IMR-90 (cell line): ENCODE data around the gene FAM117B. TPM values are rescaled to one million over a fixed set of nuclear protein-coding genes. Genes with fewer than 3 reads are reported as not detected.

Source experiments
- ATAC-seq: fragments of 200-7000 bp; cut with Tn5 transposase; 2 replicates; pipeline ENCODE4 v1.9.1; 2020; ENCODE audit warnings: low read depth, mild to moderate bottlenecking, moderate library complexity
- BruUV-seq: library from RNA; stranded (reverse); fragments of 400-500 nt; replicated peaks from 2 replicates; lab custom pipeline; 2021; lab: Mats Ljungman, UMichigan
- CTCF ChIA-PET: fragments of 300-600 bp; formaldehyde crosslinking; extraction: SDS; loops from one replicate; lab custom pipeline; 2021; ENCODE audit warnings: antibody characterized with exemption; lab: Yijun Ruan, JAX
- POLR2A ChIA-PET: fragments of 300-600 bp; sonication (Branson Sonifier 250); formaldehyde crosslinking; loops from one replicate; lab custom pipeline; 2022; ENCODE audit warnings: antibody characterized with exemption; ENCODE audit not compliant: unreplicated experiment; lab: Charles Lee
- DNase-seq: peaks from one replicate; pipeline ENCODE4 v3.0.0; 2013
- H2AFZ ChIP-seq: replicated peaks from 2 replicates; pipeline ENCODE3; 2013; ENCODE audit warnings: low read length, mild to moderate bottlenecking; ENCODE audit not compliant: poor library complexity
- H2AK5ac ChIP-seq: 2 replicates; pipeline ENCODE4 v1.6.1; 2013; ENCODE audit warnings: low read depth, low read length, inconsistent platforms
- H2AK9ac ChIP-seq: replicated peaks from 2 replicates; pipeline ENCODE3; 2013; ENCODE audit warnings: mild to moderate bottlenecking, low read depth, low read length, moderate library complexity; ENCODE audit not compliant: poor library complexity
- H2BK120ac ChIP-seq: 2 replicates; pipeline ENCODE4 v1.6.1; 2013; ENCODE audit warnings: low read depth, low read length, inconsistent platforms
- H2BK15ac ChIP-seq: 3 replicates; pipeline ENCODE4 v1.6.1; 2013; ENCODE audit warnings: low read depth, low read length, inconsistent platforms
- H2BK20ac ChIP-seq: 2 replicates; pipeline ENCODE4 v1.6.1; 2013; ENCODE audit warnings: low read depth, mild to moderate bottlenecking, inconsistent platforms, low read length, moderate library complexity
- H2BK5ac ChIP-seq: 2 replicates; pipeline ENCODE4 v1.6.1; 2013; ENCODE audit warnings: mild to moderate bottlenecking, low read depth, low read length, inconsistent platforms; ENCODE audit not compliant: poor library complexity, severe bottlenecking
- H3K14ac ChIP-seq: replicated peaks from 2 replicates; pipeline ENCODE4 v1.6.1; 2013; ENCODE audit warnings: low read depth, low read length, inconsistent platforms
- H3K18ac ChIP-seq: 2 replicates; pipeline ENCODE4 v1.6.1; 2013; ENCODE audit warnings: low read depth, low read length, control low read depth
- H3K23ac ChIP-seq: 2 replicates; pipeline ENCODE4 v1.6.1; 2013; ENCODE audit warnings: low read depth, low read length, inconsistent platforms
- H3K27ac ChIP-seq: 2 replicates; pipeline ENCODE4 v1.5.1; 2013; ENCODE audit warnings: mild to moderate bottlenecking, control low read depth, low read length; ENCODE audit not compliant: insufficient read depth
- H3K27me3 ChIP-seq: 2 replicates; pipeline ENCODE4 v1.6.1; 2013; ENCODE audit warnings: low read length; ENCODE audit not compliant: control insufficient read depth, insufficient read depth
- H3K36me3 ChIP-seq: 2 replicates; pipeline ENCODE4 v1.6.1; 2013; ENCODE audit warnings: low read length, mixed read lengths; ENCODE audit not compliant: control insufficient read depth, insufficient read depth
- H3K4ac ChIP-seq: 2 replicates; pipeline ENCODE4 v1.6.1; 2013; ENCODE audit warnings: low read depth, low read length, inconsistent platforms
- H3K4me1 ChIP-seq: 2 replicates; pipeline ENCODE4 v1.6.1; 2013; ENCODE audit warnings: low read length, mixed read lengths; ENCODE audit not compliant: control insufficient read depth, insufficient read depth
- H3K4me2 ChIP-seq: 2 replicates; pipeline ENCODE4 v1.6.1; 2013; ENCODE audit warnings: low read depth, mild to moderate bottlenecking, control low read depth, low read length, moderate library complexity
- H3K4me3 ChIP-seq: 2 replicates; pipeline ENCODE4 v1.5.1; 2013; ENCODE audit warnings: low read depth, mild to moderate bottlenecking, control low read depth, low read length, moderate library complexity; ENCODE audit not compliant: insufficient read depth
- H3K56ac ChIP-seq: 2 replicates; pipeline ENCODE4 v1.6.1; 2013; ENCODE audit warnings: low read length, inconsistent platforms; ENCODE audit not compliant: insufficient read depth; ENCODE audit errors: extremely low read depth
- H3K79me1 ChIP-seq, 2 experiments: 2 replicates each; pipeline ENCODE4 v1.6.1; 2013; ENCODE audit warnings: low read length in 2 of 2, inconsistent platforms in 1 of 2, low read depth in 1 of 2
- H3K9ac ChIP-seq: 2 replicates; pipeline ENCODE4 v1.6.1; 2013; ENCODE audit warnings: low read depth, low read length, control low read depth
- H3K9me1 ChIP-seq: 2 replicates; pipeline ENCODE4 v1.6.1; 2013; ENCODE audit warnings: low read length, inconsistent platforms; ENCODE audit not compliant: insufficient read depth
- H3K9me3 ChIP-seq: 2 replicates; pipeline ENCODE4 v1.6.1; 2013; ENCODE audit warnings: low read length; ENCODE audit not compliant: control insufficient read depth, insufficient read depth
- H4K20me1 ChIP-seq: 2 replicates; pipeline ENCODE4 v1.6.1; 2013; ENCODE audit warnings: low read length, inconsistent platforms; ENCODE audit not compliant: insufficient read depth
- H4K5ac ChIP-seq: 2 replicates; pipeline ENCODE4 v1.6.1; 2013; ENCODE audit warnings: mild to moderate bottlenecking, low read depth, low read length, control low read depth
- H4K8ac ChIP-seq, 2 experiments: 2 replicates each; pipeline ENCODE4 v1.6.1; 2013; ENCODE audit warnings: low read depth in 2 of 2, low read length in 2 of 2, control low read depth in 1 of 2, inconsistent platforms in 1 of 2
- H4K91ac ChIP-seq: 2 replicates; pipeline ENCODE4 v1.6.1; 2013; ENCODE audit warnings: low read depth, low read length, inconsistent platforms; ENCODE audit not compliant: insufficient read depth
- BHLHE40 ChIP-seq: fragments of 150-350 bp; IDR thresholded peaks from 2 replicates; pipeline ENCODE4 v1.6.1; 2016; ENCODE audit warnings: mild to moderate bottlenecking, low read depth, low read length
- CTCF ChIP-seq: conservative IDR thresholded peaks from 2 replicates; pipeline ENCODE4 v1.5.1; 2012; ENCODE audit warnings: mild to moderate bottlenecking, low read depth, low read length, improper control_type of control experiment
- FOS ChIP-seq: fragments of 150-350 bp; IDR thresholded peaks from 2 replicates; pipeline ENCODE4 v1.6.1; 2016; ENCODE audit warnings: low read depth, low read length
- MAFK ChIP-seq: IDR thresholded peaks from 2 replicates; pipeline ENCODE4 v1.6.1; 2012; ENCODE audit warnings: low read depth, low read length, improper control_type of control experiment
- MAZ ChIP-seq: IDR thresholded peaks from 2 replicates; pipeline ENCODE4 v1.6.1; 2012; ENCODE audit warnings: low read depth, mild to moderate bottlenecking, low read length, improper control_type of control experiment, moderate library complexity, borderline replicate concordance
- MXI1 ChIP-seq: IDR thresholded peaks from 2 replicates; pipeline ENCODE4 v1.6.1; 2012; ENCODE audit warnings: low read depth, mild to moderate bottlenecking, low read length, moderate library complexity, borderline replicate concordance
- NFE2L2 ChIP-seq: fragments of 150-350 bp; IDR thresholded peaks from 2 replicates; pipeline ENCODE4 v1.6.1; 2016; ENCODE audit warnings: low read depth, mild to moderate bottlenecking, low read length
- POLR2A ChIP-seq: IDR thresholded peaks from 2 replicates; pipeline ENCODE4 v1.6.1; 2012; ENCODE audit warnings: mild to moderate bottlenecking, low read depth, low read length
- RAD21 ChIP-seq: IDR thresholded peaks from 2 replicates; pipeline ENCODE4 v1.6.1; 2012; ENCODE audit warnings: low read length, improper control_type of control experiment
- RCOR1 ChIP-seq: IDR thresholded peaks from 2 replicates; pipeline ENCODE4 v1.6.1; 2012; ENCODE audit warnings: mild to moderate bottlenecking, low read length, improper control_type of control experiment; ENCODE audit not compliant: insufficient replicate concordance
- RFX5 ChIP-seq: IDR thresholded peaks from 2 replicates; pipeline ENCODE4 v1.8.0; 2012; ENCODE audit warnings: low read depth, mild to moderate bottlenecking, low read length, moderate library complexity
- SMC3 ChIP-seq: fragments of 150-350 bp; IDR thresholded peaks from 2 replicates; pipeline ENCODE4 v1.6.1; 2016; ENCODE audit warnings: low read depth, mild to moderate bottlenecking, antibody characterized with exemption, low read length, moderate library complexity
- USF2 ChIP-seq: fragments of 150-350 bp; IDR thresholded peaks from 2 replicates; pipeline ENCODE4 v1.6.1; 2017; ENCODE audit warnings: mild to moderate bottlenecking, antibody characterized with exemption, low read length, low read depth
- WGBS, 2 experiments: methylation state at CpG; one replicate each; pipeline versions ENCODE4 v1.1.5 to v1.1.7; 2013; ENCODE audit warnings: missing lambda C conversion rate in 2 of 2; ENCODE audit not compliant: insufficient read length in 1 of 2; ENCODE audit errors: extremely low coverage in 2 of 2; 5-methylcytosine and 5-hydroxymethylcytosine counted together
- dilution Hi-C: fragments of 300-500 bp; cut with HindIII; formaldehyde crosslinking; loops from one replicate; pipeline ENCODE4 v1.14.3; 2018; ENCODE audit warnings: low sequenced_read_pairs; ENCODE audit not compliant: unreplicated experiment
- in situ Hi-C: fragments of 300-500 bp; cut with MboI; formaldehyde crosslinking; loops from 3 replicates; pipeline ENCODE4 v1.14.3; 2019; ENCODE audit warnings: low sequenced_read_pairs, inconsistent platforms, mixed read lengths
- intact Hi-C: fragments of 100-400 bp; cut with micrococcal nuclease; formaldehyde crosslinking; loops from 2 replicates; pipeline ENCODE4 v1.10.0; 2022
- polyA plus RNA-seq, 3 experiments: library from polyadenylated mRNA; depleted of rRNA; stranded (reverse); fragments of >200 nt; gene quantifications; 2 replicates each; pipeline ENCODE4 v1.2.3, GENCODE V29; 2012; ENCODE audit warnings: low replicate concordance in 1 of 3
- total RNA-seq: library from RNA; depleted of rRNA; stranded (reverse); fragments of >200 nt; gene quantifications from 2 replicates; pipeline ENCODE4 v1.2.3, GENCODE V29; 2012

Gene FAM117B
- total and polyA plus RNA-seq, 2 of the 4 experiments (the other 2 are of a cell fraction) = 0.54 to 0.79 TPM

GRCh38 chr2:202687276-202687675, 52.5 kb downstream of the FAM117B start:
- Histone ChIP-seq H3K9me1 (0 out of 2 replicates have a peak, but pooled peaks cover 3% of the 10 kb centered on the region), H4K5ac (no peak overlapping the region), H4K8ac (no peak overlapping the region), H3K4me2 (no peak overlapping the region), H2BK120ac (no peak overlapping the region), H4K91ac (no peak overlapping the region), H2AFZ (no peak overlapping the region), H2BK15ac (no peak overlapping the region), H2AK5ac (no peak overlapping the region), H3K9me3 (peaks cover 2% of the 10 kb centered on the region; the same call in 1 of the 2 replicates), H2AK9ac (no peak overlapping the region), H3K4me1 (peaks cover 2% of the 10 kb centered on the region; the same call in 1 of the 2 replicates), H3K14ac (peak overlapping the region; percentile 37; the same call in 1 of the 2 replicates), H3K23ac (no peak overlapping the region), H3K36me3 (no peaks in the 10 kb centered on the region), H3K4me3 (no peak overlapping the region), H3K9ac (no peak overlapping the region), H3K4ac (no peak overlapping the region), H2BK20ac (no peak overlapping the region), H2BK5ac (no peak overlapping the region), H3K18ac (no peak overlapping the region), H3K27ac (no peak overlapping the region), H3K79me1 (no peaks in the 10 kb centered on the region; a peak in 1 of 4 replicates), H3K27me3 (no peaks in the 10 kb centered on the region), H3K56ac (no peak overlapping the region), H4K20me1 (no peaks in the 10 kb centered on the region)
- peak; percentile 32 for DNase-seq
- TF ChIP-seq BHLHE40 (no peak), FOS (no peak), MAZ (no peak), SMC3 (no peak), MXI1 (no peak), NFE2L2 (no peak), USF2 (no peak), POLR2A (no peak), CTCF (no peak), MAFK (no peak), RFX5 (no peak), RAD21 (no peak), RCOR1 (no peak)
- POLR2A ChIA-PET = no interaction called here
- CTCF ChIA-PET = interaction anchor here (0.6 kb wide), 1 partner anchor 21 kb away, joined by 3 read pairs; no protein-coding TSS in a partner anchor
- peak; percentile 35; the same call in 1 of the 2 replicates for ATAC-seq
- BruUV-seq = no TSS peak
- in situ Hi-C loops (no loop called here), intact Hi-C loops (no loop called here), dilution Hi-C loops (no loop called here)
- no CpG with 5 or more reads among the region's 3 CpGs for WGBS, 2 experiments
